ENCODE measurements around the gene TBCD.
A peak's percentile ranks its signal among the peaks of the same experiment; 100 is the strongest.
"Not testable (repeated sequence)": the region's sequence is repeated elsewhere in the genome, so short reads cannot be mapped to it uniquely, and the experiment has no call there.

TBCD gene

GRCh38 chr17:82959990-82960418 lies 208.1 kb downstream of the TBCD start:
- DNase-seq = no peak

GRCh38 chr17:82960419-82961271 lies 208.8 kb downstream of the TBCD start:
- DNase-seq = no peak

GRCh38 chr17:82961366-82962162 lies 209.7 kb downstream of the TBCD start:
- no peak for DNase-seq

GRCh38 chr17:82962163-82962720 lies 210.4 kb downstream of the TBCD start:
- DNase-seq = no peak

GRCh38 chr17:82963104-82963950 lies 211.5 kb downstream of the TBCD start:
- peak; percentile 21 to 32 for DNase-seq

- DNase-seq = not testable (repeated sequence)
Observed at GRCh38 chr17:82964451-82964850, 212.6 kb downstream of the TBCD start.

GRCh38 chr17:82964851-82965341 lies 213.0 kb downstream of the TBCD start:
- no peak for DNase-seq

GRCh38 chr17:82965371-82965770 lies 213.5 kb downstream of the TBCD start:
- DNase-seq = no peak

GRCh38 chr17:82966415-82966814 lies 214.6 kb downstream of the TBCD start:
- DNase-seq = no peak

- no peak for DNase-seq
Observed at GRCh38 chr17:82967268-82968032, 215.6 kb downstream of the TBCD start.

- not testable (repeated sequence) for DNase-seq
Observed at GRCh38 chr17:82968033-82968841, 216.4 kb downstream of the TBCD start.

GRCh38 chr17:82970067-82970466 lies 218.2 kb downstream of the TBCD start:
- no peak for DNase-seq

GRCh38 chr17:82970818-82971590 lies 219.1 kb downstream of the TBCD start:
- DNase-seq = no peak

- no peak for DNase-seq
Observed at GRCh38 chr17:82972836-82973372, 221.0 kb downstream of the TBCD start.

- DNase-seq = no peak
Observed at GRCh38 chr17:82973456-82974135, 221.7 kb downstream of the TBCD start.

GRCh38 chr17:82974136-82974952 lies 222.5 kb downstream of the TBCD start:
- DNase-seq = no peak

- DNase-seq = no peak
Observed at GRCh38 chr17:82976982-82977488, 225.2 kb downstream of the TBCD start.

GRCh38 chr17:82977606-82978005 lies 225.7 kb downstream of the TBCD start:
- DNase-seq = no peak
